ENCODE results near the gene ISOC2.

ISOC2 gene

GRCh38 chr19:55491546-55492360 is 30.3 kb upstream of the ISOC2 start:
- H3K4me3 ChIP-seq (ENCODE audit: insufficient read depth, low read length, poor library complexity, severe bottlenecking) = no peak overlapping the region
- no peaks in the 10 kb centered on the region for H4K20me1 ChIP-seq (ENCODE audit: low read depth, low read length)
- no peak overlapping the region for H2AFZ ChIP-seq (ENCODE audit: low read depth, low read length, severe bottlenecking)
- no peaks in the 10 kb centered on the region for H3K79me2 ChIP-seq (ENCODE audit: insufficient read depth, low read length)
- no peak overlapping the region for H3K4me2 ChIP-seq (ENCODE audit: low read depth, low read length, poor library complexity, severe bottlenecking)
- no peaks in the 10 kb centered on the region for H3K9me3 ChIP-seq (ENCODE audit: insufficient read depth, low read length)
- no peaks in the 10 kb centered on the region for H3K27me3 ChIP-seq (ENCODE audit: low read length)
- TF ChIP-seq CTCF (IDR thresholded peaks at IDR 0.05; ENCODE audit: insufficient read depth, low read length, poor library complexity, severe bottlenecking) (no peak), EZH2phosphoT487 (conservative IDR thresholded peaks at IDR 0.05; ENCODE audit: low read length) (no peak)
- no peak overlapping the region for H3K9ac ChIP-seq (ENCODE audit: low read length)
- H3K9me2 ChIP-seq (replicated peaks; ENCODE audit: insufficient read depth, low read length) = no peaks in the 10 kb centered on the region
- H3K27ac ChIP-seq (ENCODE audit: low read depth, low read length) = no peak overlapping the region
- H3K36me3 ChIP-seq (ENCODE audit: low read length) = no peaks in the 10 kb centered on the region
- 0 out of 2 replicates have a peak, but pooled peaks cover 3% of the 10 kb centered on the region for H3F3A ChIP-seq (ENCODE audit: insufficient read depth)

GRCh38 chr19:55490478-55491432 is 29.3 kb upstream of the ISOC2 start:
- H3K9ac ChIP-seq (ENCODE audit: low read length) = no peak overlapping the region
- H3K4me3 ChIP-seq (ENCODE audit: insufficient read depth, low read length, poor library complexity, severe bottlenecking) = no peak overlapping the region
- no peaks in the 10 kb centered on the region for H3K9me3 ChIP-seq (ENCODE audit: insufficient read depth, low read length)
- no peak overlapping the region for H3K4me2 ChIP-seq (ENCODE audit: low read depth, low read length, poor library complexity, severe bottlenecking)
- H2AFZ ChIP-seq (ENCODE audit: low read depth, low read length, severe bottlenecking) = no peak overlapping the region
- H3K36me3 ChIP-seq (ENCODE audit: low read length) = no peaks in the 10 kb centered on the region
- H4K20me1 ChIP-seq (ENCODE audit: low read depth, low read length) = no peaks in the 10 kb centered on the region
- TF ChIP-seq CTCF (IDR thresholded peaks at IDR 0.05; ENCODE audit: insufficient read depth, low read length, poor library complexity, severe bottlenecking) (no peak), EZH2phosphoT487 (conservative IDR thresholded peaks at IDR 0.05; ENCODE audit: low read length) (no peak)
- H3K79me2 ChIP-seq (ENCODE audit: insufficient read depth, low read length) = no peaks in the 10 kb centered on the region
- H3K9me2 ChIP-seq (replicated peaks; ENCODE audit: insufficient read depth, low read length) = no peaks in the 10 kb centered on the region
- H3K27me3 ChIP-seq (ENCODE audit: low read length) = no peaks in the 10 kb centered on the region
- no peak overlapping the region for H3K27ac ChIP-seq (ENCODE audit: low read depth, low read length)
- H3F3A ChIP-seq (ENCODE audit: insufficient read depth) = 0 out of 2 replicates have a peak, but pooled peaks cover 3% of the 10 kb centered on the region

- H3K4me3 ChIP-seq (ENCODE audit: insufficient read depth, low read length, poor library complexity, severe bottlenecking) = no peak overlapping the region
- H3K27me3 ChIP-seq (ENCODE audit: low read length) = no peaks in the 10 kb centered on the region
- TF ChIP-seq EZH2phosphoT487 (conservative IDR thresholded peaks at IDR 0.05; ENCODE audit: low read length) (no peak), CTCF (IDR thresholded peaks at IDR 0.05; ENCODE audit: insufficient read depth, low read length, poor library complexity, severe bottlenecking) (no peak)
- H3F3A ChIP-seq (ENCODE audit: insufficient read depth) = 0 out of 2 replicates have a peak, but pooled peaks cover 3% of the 10 kb centered on the region
- H3K4me2 ChIP-seq (ENCODE audit: low read depth, low read length, poor library complexity, severe bottlenecking) = no peak overlapping the region
- H3K9me2 ChIP-seq (replicated peaks; ENCODE audit: insufficient read depth, low read length) = no peaks in the 10 kb centered on the region
- no peak overlapping the region for H3K9ac ChIP-seq (ENCODE audit: low read length)
- H4K20me1 ChIP-seq (ENCODE audit: low read depth, low read length) = no peaks in the 10 kb centered on the region
- H3K79me2 ChIP-seq (ENCODE audit: insufficient read depth, low read length) = no peaks in the 10 kb centered on the region
- H3K27ac ChIP-seq (ENCODE audit: low read depth, low read length) = no peak overlapping the region
- H3K36me3 ChIP-seq (ENCODE audit: low read length) = no peaks in the 10 kb centered on the region
- no peaks in the 10 kb centered on the region for H3K9me3 ChIP-seq (ENCODE audit: insufficient read depth, low read length)
- H2AFZ ChIP-seq (ENCODE audit: low read depth, low read length, severe bottlenecking) = no peak overlapping the region
These were observed 28.5 kb upstream of the ISOC2 start for GRCh38 chr19:55489711-55490477.

Data from SU-DHL-6 (cell line).